Brain microvascular endothelial cell (primary cell): ENCODE data around the gene DLG5.
A peak's percentile ranks its signal among the peaks of the same experiment; 100 is the strongest.
"Not testable (repeated sequence)": the region's sequence is repeated elsewhere in the genome, so short reads cannot be mapped to it uniquely, and the experiment has no call there.

Source experiments
- DNase-seq: peaks from one replicate; pipeline ENCODE4 v3.0.0-alpha.2; 2020
- H3K27ac ChIP-seq: fragments of 250-450 bp; sonication (Bioruptor Pico); 2 replicates; pipeline ENCODE4 v1.5.1; 2020; ENCODE audit warnings: mild to moderate bottlenecking, moderate library complexity
- H3K27me3 ChIP-seq: fragments of 250-450 bp; sonication (Bioruptor Pico); replicated peaks from 2 replicates; pipeline ENCODE4 v1.5.1; 2020; ENCODE audit warnings: mild to moderate bottlenecking
- H3K36me3 ChIP-seq: fragments of 250-450 bp; sonication (Bioruptor Pico); replicated peaks from 2 replicates; pipeline ENCODE4 v1.5.1; 2020; ENCODE audit warnings: mild to moderate bottlenecking
- H3K4me3 ChIP-seq: 2 replicates; pipeline ENCODE4 v1.5.1; 2011; ENCODE audit warnings: low read depth, mild to moderate bottlenecking, control low read depth, low read length, moderate library complexity
- CTCF ChIP-seq: IDR thresholded peaks from 2 replicates; pipeline ENCODE4 v1.5.1; 2011; ENCODE audit warnings: low read depth, mild to moderate bottlenecking, moderate library complexity, low read length, control low read depth, inconsistent platforms; ENCODE audit errors: missing control alignments
- in situ Hi-C: cut with HindIII; loops from 2 replicates; pipeline ENCODE4 v1.10.0; 2017; ENCODE audit warnings: low sequenced_read_pairs, low pct_ligation_motif_present

The DLG5 gene

GRCh38 chr10:77770081-77770867 is 156.3 kb downstream of the DLG5 start:
- DNase-seq = no peak
- no peak overlapping the region for H3K27ac ChIP-seq
- H3K4me3 ChIP-seq = no peak overlapping the region
- in situ Hi-C loops = no loop called here
- no peak for TF ChIP-seq CTCF
- no peaks in the 10 kb centered on the region for H3K27me3 ChIP-seq
- no peaks in the 10 kb centered on the region for H3K36me3 ChIP-seq

GRCh38 chr10:77768039-77768438 is 158.5 kb downstream of the DLG5 start:
- TF ChIP-seq CTCF = no peak
- no peak overlapping the region for H3K27ac ChIP-seq
- no peak overlapping the region for H3K4me3 ChIP-seq
- in situ Hi-C loops = no loop called here
- H3K27me3 ChIP-seq = no peaks in the 10 kb centered on the region
- H3K36me3 ChIP-seq = no peaks in the 10 kb centered on the region
- DNase-seq = no peak

GRCh38 chr10:77763453-77764430 is 162.8 kb downstream of the DLG5 start:
- no peaks in the 10 kb centered on the region for H3K27me3 ChIP-seq
- in situ Hi-C loops = no loop called here
- TF ChIP-seq CTCF = no peak
- no peaks in the 10 kb centered on the region for H3K36me3 ChIP-seq
- DNase-seq = no peak
- no peak overlapping the region for H3K4me3 ChIP-seq
- no peak overlapping the region for H3K27ac ChIP-seq

- in situ Hi-C loops, H3K36me3 ChIP-seq, H3K27me3 ChIP-seq, DNase-seq, H3K27ac ChIP-seq, H3K4me3 ChIP-seq: not testable (repeated sequence)
Observed at GRCh38 chr10:77758406-77758805, 168.1 kb downstream of the DLG5 start.

GRCh38 chr10:77756319-77757232 is 170.0 kb downstream of the DLG5 start:
- in situ Hi-C loops = no loop called here
- Histone ChIP-seq H3K4me3 (no peak overlapping the region), H3K27me3 (no peaks in the 10 kb centered on the region), H3K27ac (no peak overlapping the region), H3K36me3 (no peaks in the 10 kb centered on the region)
- peak; percentile 94 for TF ChIP-seq CTCF
- peak; percentile 83 for DNase-seq
